ENCODE measurements around the gene JOSD1.

GRCh38 chr22:38724176-38724575 is 23.4 kb upstream of the JOSD1 start:
- no peak for TF ChIP-seq CTCF (IDR thresholded peaks at IDR 0.05)
- no peak for TF ChIP-seq POLR2A (IDR thresholded peaks at IDR 0.05)
- no peak for TF ChIP-seq EP300 (IDR thresholded peaks at IDR 0.05)
